Common myeloid progenitor, CD34-positive (primary cell): ENCODE measurements around the gene EFNA3.

Experiments used
- CTCF ChIA-PET: fragments of 350-600 bp; sonication (Branson Sonifier 250); formaldehyde crosslinking; loops from one replicate; lab custom pipeline; 2021; ENCODE audit warnings: antibody characterized with exemption; lab: Charles Lee
- POLR2A ChIA-PET: fragments of 350-600 bp; sonication (Branson Sonifier 250); formaldehyde crosslinking; loops from one replicate; lab custom pipeline; 2021; ENCODE audit warnings: antibody characterized with exemption; lab: Charles Lee
- DNase-seq, 3 donors: peaks; one replicate each; pipeline versions ENCODE4 v3.0.0 to v3.0.0-alpha.2; 2013
- H3K27ac ChIP-seq, 2 experiments: 1 replicate in 1 of 2; 2 replicates in 1 of 2; pipeline ENCODE4 v1.7.0; 2013; ENCODE audit warnings: inconsistent platforms in 2 of 2, low read length in 2 of 2, mild to moderate bottlenecking in 2 of 2, low read depth in 1 of 2, moderate library complexity in 1 of 2; ENCODE audit not compliant: severe bottlenecking in 2 of 2, insufficient read depth in 1 of 2, poor library complexity in 1 of 2
- H3K27me3 ChIP-seq, 5 experiments: replicated peaks in 2 of 5; 1 replicate in 3 of 5; 2 replicates in 2 of 5; pipeline versions ENCODE4 v1.6.1 to v1.7.0; 2013; ENCODE audit warnings: low read length in 4 of 5, mild to moderate bottlenecking in 2 of 5, moderate library complexity in 2 of 5, inconsistent platforms in 1 of 5; ENCODE audit not compliant: insufficient read depth in 5 of 5, control insufficient read depth in 4 of 5
- H3K36me3 ChIP-seq, 4 experiments: 1 replicate in 2 of 4; 2 replicates in 2 of 4; pipeline versions ENCODE4 v1.6.1 to v1.7.0; 2013; ENCODE audit warnings: low read length in 3 of 4, control low read depth in 1 of 4, mild to moderate bottlenecking in 1 of 4; ENCODE audit not compliant: control insufficient read depth in 4 of 4, insufficient read depth in 4 of 4
- H3K4me1 ChIP-seq, 4 experiments: 1 replicate in 3 of 4; 2 replicates in 1 of 4; pipeline versions ENCODE4 v1.6.1 to v1.7.1; 2013; ENCODE audit warnings: low read length in 3 of 4, mild to moderate bottlenecking in 3 of 4, control low read depth in 1 of 4, inconsistent platforms in 1 of 4, moderate library complexity in 1 of 4; ENCODE audit not compliant: control insufficient read depth in 4 of 4, insufficient read depth in 4 of 4; ENCODE audit errors: control extremely low read depth in 1 of 4
- H3K4me3 ChIP-seq, 7 experiments: 1 replicate in 4 of 7; 2 replicates in 3 of 7; pipeline versions ENCODE4 v1.5.1 to v1.7.0; 2013; ENCODE audit warnings: mild to moderate bottlenecking in 7 of 7, low read length in 6 of 7, moderate library complexity in 6 of 7, inconsistent platforms in 2 of 7, low read depth in 2 of 7, control low read depth in 1 of 7; ENCODE audit not compliant: insufficient read depth in 4 of 7, control insufficient read depth in 1 of 7; ENCODE audit errors: extremely low read depth in 1 of 7
- H3K9me3 ChIP-seq, 5 experiments: 1 replicate in 4 of 5; 2 replicates in 1 of 5; pipeline versions ENCODE4 v1.6.1 to v1.7.1; 2013; ENCODE audit warnings: low read length in 4 of 5, mild to moderate bottlenecking in 2 of 5, inconsistent platforms in 1 of 5, low read depth in 1 of 5, moderate library complexity in 1 of 5; ENCODE audit not compliant: control insufficient read depth in 4 of 5, insufficient read depth in 2 of 5; ENCODE audit errors: control extremely low read depth in 1 of 5
- WGBS: methylation state at CpG from one replicate; pipeline ENCODE4 v1.1.5; 2013; ENCODE audit not compliant: insufficient coverage; 5-methylcytosine and 5-hydroxymethylcytosine counted together

The EFNA3 gene

DNA sequence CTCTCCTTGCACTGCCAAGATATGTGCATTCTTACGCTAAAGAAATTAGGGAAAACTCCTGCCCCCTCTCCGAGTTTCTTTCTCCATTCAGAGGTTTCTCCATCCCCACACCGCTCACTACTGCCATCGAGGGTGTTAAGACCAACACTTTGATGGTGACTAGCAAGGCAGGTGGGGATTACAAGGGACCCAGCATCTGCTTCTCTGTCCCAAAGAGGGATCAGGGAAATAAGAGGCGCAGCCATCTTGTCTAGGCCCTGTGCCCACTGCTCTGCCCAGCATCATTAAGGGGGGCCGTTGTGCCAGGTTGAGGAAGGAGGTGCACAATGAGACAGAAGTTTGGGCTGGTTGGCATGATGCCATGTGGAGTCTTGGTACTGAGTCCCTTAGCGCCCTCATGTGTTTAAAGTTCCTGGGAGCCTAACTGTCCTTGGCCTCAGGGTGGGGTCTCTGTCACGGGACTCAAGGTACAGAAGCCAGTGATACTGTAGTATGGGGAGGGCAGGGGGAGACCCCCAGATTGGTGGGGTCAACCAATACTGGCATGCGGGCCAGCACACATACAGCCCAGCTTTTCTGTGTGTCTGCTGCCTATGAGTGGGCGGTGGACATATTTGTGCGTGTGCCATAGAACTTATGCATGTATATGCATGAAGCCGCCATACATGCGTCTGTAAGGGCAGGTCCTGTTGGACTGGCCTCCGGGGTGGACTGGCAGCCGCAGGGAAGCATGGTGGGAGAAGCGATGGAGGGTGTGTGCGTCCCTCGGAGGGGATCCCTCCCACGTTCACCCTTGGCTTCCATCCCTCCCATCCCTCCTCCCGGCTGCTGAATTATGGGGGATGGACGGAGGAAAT is 5.5 kb downstream of the EFNA3 start:
- H3K27me3 ChIP-seq, result peaks cover 0 to 50% (median 34%) of the 10 kb centered on the region in 5 experiments
- DNase-seq, result peak in 2 of 3 donors; percentile 67 to 70
- POLR2A ChIA-PET, result interaction anchor here (0.8 to 2.0 kb wide), 2 partner anchors 21 to 83 kb away, joined by 3 to 10 read pairs; partner anchors contain the start of gene EFNA4
- H3K9me3 ChIP-seq, result no peaks in the 10 kb centered on the region
- H3K4me1 ChIP-seq, result peaks cover 3 to 75% (median 70%) of the 10 kb centered on the region in 4 experiments
- no peak overlapping the region for H3K27ac ChIP-seq
- H3K36me3 ChIP-seq, result no peaks in the 10 kb centered on the region
- 53% methylated on average over 11 of the region's 21 CpGs for whole genome bisulfite sequencing
- H3K4me3 ChIP-seq, result peak overlapping the region in 6 of 7 experiments; percentile 77 to 92 (median 83)
- CTCF ChIA-PET, result interaction anchor here (1.0 to 5.5 kb wide), 19 partner anchors 9 to 140 kb away, joined by 3 to 168 read pairs (median 7); partner anchors contain the start of genes ADAM15, EFNA4, KRTCAP2 and SLC50A1

DNA sequence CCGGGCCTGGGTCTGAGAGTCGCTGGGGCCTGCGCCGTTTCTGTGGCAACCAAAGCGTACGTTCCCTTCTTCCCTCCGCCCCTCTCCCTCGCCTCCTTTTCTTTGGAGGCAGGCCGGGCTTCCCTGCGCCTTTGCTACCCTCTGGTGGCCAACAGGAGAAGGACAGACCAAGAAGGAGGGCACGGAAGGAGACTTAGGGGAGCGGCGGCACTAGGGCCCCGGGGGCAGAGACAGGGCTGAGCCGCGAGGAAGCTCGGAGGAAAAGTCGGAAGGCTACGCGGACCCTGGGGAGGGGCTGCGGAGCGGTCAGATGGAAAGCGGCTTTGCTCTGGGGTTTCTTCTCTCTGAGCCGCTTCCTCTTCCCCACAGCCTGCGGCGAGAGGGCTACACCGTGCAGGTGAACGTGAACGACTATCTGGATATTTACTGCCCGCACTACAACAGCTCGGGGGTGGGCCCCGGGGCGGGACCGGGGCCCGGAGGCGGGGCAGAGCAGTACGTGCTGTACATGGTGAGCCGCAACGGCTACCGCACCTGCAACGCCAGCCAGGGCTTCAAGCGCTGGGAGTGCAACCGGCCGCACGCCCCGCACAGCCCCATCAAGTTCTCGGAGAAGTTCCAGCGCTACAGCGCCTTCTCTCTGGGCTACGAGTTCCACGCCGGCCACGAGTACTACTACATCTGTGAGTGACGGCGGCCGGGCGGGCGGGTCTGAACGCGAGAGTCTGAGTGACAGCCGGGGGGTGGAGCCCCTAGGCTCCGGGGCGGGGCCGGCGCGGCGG is 6.3 kb downstream of the EFNA3 start:
- Histone ChIP-seq H3K27ac (peak overlapping the region; percentile 46 to 71), H3K27me3 (peaks cover 0 to 42% (median 27%) of the 10 kb centered on the region in 5 experiments), H3K9me3 (no peaks in the 10 kb centered on the region), H3K4me3 (peak overlapping the region; percentile 72 to 92 (median 83)), H3K36me3 (no peaks in the 10 kb centered on the region), H3K4me1 (peaks cover 3 to 67% (median 62%) of the 10 kb centered on the region in 4 experiments)
- peak; percentile 94 to 96 (median 96) for DNase-seq
- ChIA-PET POLR2A (interaction anchor here (0.8 to 2.1 kb wide), 3 partner anchors 22 to 88 kb away, joined by 3 to 10 read pairs (median 5); partner anchors contain the start of genes EFNA4 and KRTCAP2), CTCF (interaction anchor here (0.7 to 5.5 kb wide), 28 partner anchors 10 to 149 kb away, joined by 3 to 168 read pairs (median 6); partner anchors contain the start of genes ADAM15, EFNA4, KRTCAP2 and PMVK)
- 0% methylated on average over 46 of the region's 67 CpGs for WGBS

DNA sequence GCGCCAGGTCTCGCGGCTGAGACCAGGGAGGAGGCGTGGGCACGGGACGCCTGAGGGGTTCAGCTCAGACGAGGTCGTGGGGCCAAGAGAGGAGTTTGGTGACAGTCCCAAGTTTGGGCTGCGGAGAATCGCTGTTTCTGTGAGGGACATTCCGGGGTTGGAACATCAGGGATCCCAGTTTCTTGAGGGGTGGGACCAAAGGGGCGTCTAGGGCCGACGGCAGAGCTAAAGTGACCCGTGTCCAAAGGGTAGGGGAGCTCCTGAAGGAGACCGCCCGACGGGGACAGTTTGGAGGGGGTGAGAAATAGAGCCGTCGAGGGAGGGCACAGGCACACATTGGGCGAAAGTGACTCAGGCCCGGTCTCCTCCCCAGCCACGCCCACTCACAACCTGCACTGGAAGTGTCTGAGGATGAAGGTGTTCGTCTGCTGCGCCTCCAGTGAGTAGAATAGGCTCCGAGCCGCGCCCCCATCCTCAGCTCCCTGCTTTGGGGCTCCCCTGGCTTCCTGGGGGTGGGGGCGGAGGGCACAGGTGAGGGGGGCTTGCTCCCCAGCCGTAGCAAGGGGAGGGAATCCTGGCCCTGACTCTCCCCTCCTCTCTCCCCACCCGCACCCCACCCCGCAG is 7.0 kb downstream of the EFNA3 start:
- peaks cover 0 to 35% (median 22%) of the 10 kb centered on the region in 5 experiments for H3K27me3 ChIP-seq
- POLR2A ChIA-PET, result interaction anchor here (2.0 to 2.1 kb wide), 2 partner anchors 22 to 87 kb away, joined by 5 to 10 read pairs; partner anchors contain the start of genes EFNA4 and KRTCAP2
- CTCF ChIA-PET, result interaction anchor here (0.8 to 5.5 kb wide), 26 partner anchors 10 to 141 kb away, joined by 3 to 168 read pairs (median 7); partner anchors contain the start of genes ADAM15, EFNA4, KRTCAP2 and SLC50A1

DNA sequence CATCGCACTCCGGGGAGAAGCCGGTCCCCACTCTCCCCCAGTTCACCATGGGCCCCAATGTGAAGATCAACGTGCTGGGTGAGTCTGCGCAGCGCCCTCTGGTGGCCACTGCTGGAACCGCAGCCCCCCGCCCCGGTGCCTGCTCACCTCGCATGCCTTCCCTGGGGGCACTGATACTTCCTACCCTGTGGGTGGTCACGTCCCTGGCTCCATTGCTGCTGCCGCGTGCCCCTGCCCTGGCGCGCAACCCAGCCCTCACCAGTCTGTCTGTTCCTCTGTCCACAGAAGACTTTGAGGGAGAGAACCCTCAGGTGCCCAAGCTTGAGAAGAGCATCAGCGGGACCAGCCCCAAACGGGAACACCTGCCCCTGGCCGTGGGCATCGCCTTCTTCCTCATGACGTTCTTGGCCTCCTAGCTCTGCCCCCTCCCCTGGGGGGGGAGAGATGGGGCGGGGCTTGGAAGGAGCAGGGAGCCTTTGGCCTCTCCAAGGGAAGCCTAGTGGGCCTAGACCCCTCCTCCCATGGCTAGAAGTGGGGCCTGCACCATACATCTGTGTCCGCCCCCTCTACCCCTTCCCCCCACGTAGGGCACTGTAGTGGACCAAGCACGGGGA is 7.6 kb downstream of the EFNA3 start:
- Histone ChIP-seq H3K4me1 (peaks cover 2 to 54% (median 51%) of the 10 kb centered on the region in 4 experiments), H3K36me3 (no peaks in the 10 kb centered on the region), H3K27ac (no peak overlapping the region), H3K9me3 (no peaks in the 10 kb centered on the region), H3K27me3 (peaks cover 0 to 29% (median 18%) of the 10 kb centered on the region in 5 experiments), H3K4me3 (peak overlapping the region in 5 of 7 experiments; percentile 35 to 92 (median 82))
- 10% methylated on average over 21 of the region's 24 CpGs for WGBS
- ChIA-PET CTCF (interaction anchor here (0.7 to 5.5 kb wide), 18 partner anchors 9 to 91 kb away, joined by 3 to 168 read pairs (median 12); partner anchors contain the start of genes ADAM15, EFNA4, KRTCAP2 and SLC50A1), POLR2A (interaction anchor here (2.1 kb wide), 1 partner anchor 87 kb away, joined by 5 read pairs; the partner anchor contains the start of gene KRTCAP2)
- peak in 2 of 3 donors; percentile 80 for DNase-seq

More for the DNA sequence above, 7.0 kb downstream of the EFNA3 start:
- peak overlapping the region; percentile 46 to 71 for H3K27ac ChIP-seq
- H3K9me3 ChIP-seq, result no peaks in the 10 kb centered on the region
- H3K4me1 ChIP-seq, result peaks cover 3 to 60% (median 55%) of the 10 kb centered on the region in 4 experiments
- peak in 2 of 3 donors; percentile 72 to 77 for DNase-seq
- no peaks in the 10 kb centered on the region for H3K36me3 ChIP-seq
- 0% methylated on average over 20 of the region's 32 CpGs for WGBS
- peak overlapping the region; percentile 72 to 92 (median 83) for H3K4me3 ChIP-seq

DNA sequence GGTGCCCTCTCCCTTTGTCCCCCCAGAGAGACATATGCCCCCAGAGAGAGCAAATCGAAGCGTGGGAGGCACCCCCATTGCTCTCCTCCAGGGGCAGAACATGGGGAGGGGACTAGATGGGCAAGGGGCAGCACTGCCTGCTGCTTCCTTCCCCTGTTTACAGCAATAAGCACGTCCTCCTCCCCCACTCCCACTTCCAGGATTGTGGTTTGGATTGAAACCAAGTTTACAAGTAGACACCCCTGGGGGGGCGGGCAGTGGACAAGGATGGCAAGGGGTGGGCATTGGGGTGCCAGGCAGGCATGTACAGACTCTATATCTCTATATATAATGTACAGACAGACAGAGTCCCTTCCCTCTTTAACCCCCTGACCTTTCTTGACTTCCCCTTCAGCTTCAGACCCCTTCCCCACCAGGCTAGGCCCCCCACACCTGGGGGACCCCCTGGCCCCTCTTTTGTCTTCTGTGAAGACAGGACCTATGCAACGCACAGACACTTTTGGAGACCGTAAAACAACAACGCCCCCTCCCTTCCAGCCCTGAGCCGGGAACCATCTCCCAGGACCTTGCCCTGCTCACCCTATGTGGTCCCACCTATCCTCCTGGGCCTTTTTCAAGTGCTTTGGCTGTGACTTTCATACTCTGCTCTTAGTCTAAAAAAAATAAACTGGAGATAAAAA is 8.4 kb downstream of the EFNA3 start:
- Histone ChIP-seq H3K27ac (no peak overlapping the region), H3K4me1 (peaks cover 0 to 52% (median 48%) of the 10 kb centered on the region in 4 experiments), H3K4me3 (peak overlapping the region in 2 of 7 experiments; percentile 17 to 83), H3K9me3 (no peaks in the 10 kb centered on the region), H3K36me3 (no peaks in the 10 kb centered on the region), H3K27me3 (peaks cover 0 to 21% (median 14%) of the 10 kb centered on the region in 5 experiments)
- 62% methylated on average over 4 of the region's 8 CpGs for WGBS
- POLR2A ChIA-PET, result interaction anchor here (2.1 kb wide), 1 partner anchor 86 kb away, joined by 5 read pairs; the partner anchor contains the start of gene KRTCAP2
- DNase-seq, result peak in 1 of 3 donors; percentile 28
- CTCF ChIA-PET, result interaction anchor here (0.7 to 5.5 kb wide), 12 partner anchors 9 to 86 kb away, joined by 3 to 168 read pairs (median 12); partner anchors contain the start of genes ADAM15, EFNA4, KRTCAP2 and SLC50A1
